ENCODE results near the gene LBHD2.
A peak's percentile ranks its signal among the peaks of the same experiment; 100 is the strongest.
"Not testable (repeated sequence)": the region's sequence is repeated elsewhere in the genome, so short reads cannot be mapped to it uniquely, and the experiment has no call there.

LBHD2 gene

DNA sequence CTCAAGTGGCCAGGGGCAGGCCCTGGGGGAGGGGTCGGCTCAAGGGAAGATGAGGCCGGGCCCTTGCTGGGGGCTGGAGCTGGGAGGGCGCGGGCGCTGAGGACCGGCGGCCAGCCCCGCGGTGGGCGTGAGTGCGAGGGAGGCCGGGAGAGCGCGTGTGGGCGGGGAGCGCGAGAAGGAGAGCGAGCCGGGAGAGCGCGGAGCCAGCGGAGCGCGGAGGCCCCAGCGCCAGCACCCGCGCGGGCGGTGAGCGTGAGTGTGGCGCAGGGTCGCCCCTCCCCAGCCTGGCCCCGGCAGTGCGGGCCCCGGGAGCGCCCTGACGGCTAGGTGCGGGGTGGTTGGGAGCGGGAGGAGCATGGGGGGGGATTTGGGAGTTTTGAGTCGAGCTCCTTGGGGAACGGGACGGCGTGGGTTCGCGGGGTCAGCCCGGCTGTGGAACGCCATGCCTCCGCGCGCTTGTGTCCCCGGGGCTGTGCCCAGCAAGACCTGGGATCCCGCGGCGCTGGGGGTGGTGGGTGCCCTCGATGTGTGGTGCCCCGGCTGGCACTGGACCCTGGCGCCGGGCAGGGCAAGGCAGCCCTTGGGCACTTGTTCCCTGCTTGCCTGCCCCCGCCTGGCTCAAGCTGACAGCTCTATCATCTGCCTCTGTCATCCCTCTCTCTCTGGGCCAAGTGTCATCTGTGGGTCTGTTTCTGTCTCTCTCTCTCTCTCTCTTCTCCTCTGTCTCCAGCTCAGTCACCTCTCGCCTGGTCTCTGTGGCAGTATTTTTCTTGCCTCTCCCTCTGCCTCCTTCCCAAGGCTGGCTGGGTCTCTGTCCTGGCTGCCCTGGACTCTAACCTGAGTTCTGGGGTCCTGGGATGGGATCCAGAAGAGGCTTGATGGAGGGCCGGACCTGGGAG lies at the start of gene LBHD2:
Gene LBHD2 (plus strand): TSS at position 190 of the 899 bp plus-strand sequence. CDS start 1,803 bp downstream, outside the sequence.
- no peak for DNase-seq

DNA sequence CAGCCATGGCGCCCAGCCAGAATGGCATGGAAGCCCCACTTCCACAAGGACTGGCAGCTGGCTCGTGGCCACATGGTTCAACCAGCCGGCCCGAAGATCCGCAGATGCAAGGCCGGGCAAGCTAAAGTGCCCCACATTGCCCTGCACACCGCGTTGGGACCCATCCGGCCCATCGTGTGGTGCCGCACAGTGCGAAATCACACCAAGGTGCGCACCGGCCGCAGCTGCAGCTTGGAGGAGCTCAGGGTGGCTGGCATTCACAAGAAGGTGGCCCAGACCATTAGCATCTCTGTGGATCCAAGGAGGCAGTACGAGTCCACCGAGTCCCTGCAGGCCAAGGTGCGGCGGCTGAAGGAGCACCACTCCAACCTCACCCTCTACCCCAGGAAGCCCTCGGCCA lies 42.5 kb upstream of the LBHD2 start:
- no peak for DNase-seq

DNA sequence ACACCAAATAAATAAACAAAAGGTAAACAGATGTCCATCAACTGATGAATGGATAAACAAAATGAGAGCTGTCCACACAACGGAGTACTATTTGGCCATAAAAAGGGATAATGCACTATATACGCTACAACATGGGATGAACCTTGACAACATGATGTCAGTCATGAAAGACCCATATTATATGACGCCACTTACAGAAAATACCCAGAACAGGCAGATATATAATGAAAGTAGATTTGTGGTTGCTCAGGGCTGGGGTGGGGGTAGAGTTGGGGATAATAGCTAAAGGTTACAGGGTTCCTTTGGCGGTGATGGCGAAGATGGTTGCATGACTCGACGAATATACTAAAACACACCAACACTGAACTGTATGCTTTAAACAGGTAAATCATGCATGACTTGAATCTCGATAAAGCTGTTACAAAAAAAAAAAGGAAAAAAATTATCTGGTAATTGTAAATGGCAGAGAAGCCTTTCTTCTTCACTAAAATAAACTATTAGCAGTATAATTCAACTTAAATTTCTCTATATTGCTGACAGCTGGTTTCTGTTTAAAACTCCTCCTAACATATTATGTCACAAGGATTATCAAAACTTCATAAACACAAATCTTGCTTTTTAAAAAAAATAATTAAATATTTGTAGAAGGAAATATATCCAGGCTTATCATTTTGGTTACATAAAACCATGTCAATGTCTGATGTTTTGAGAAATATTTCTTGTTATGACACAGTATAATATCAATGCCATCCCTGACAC lies 40.6 kb upstream of the LBHD2 start:
- no peak for DNase-seq

- DNase-seq = no peak
Observed at GRCh38 chr14:103045371-103045869, 38.6 kb upstream of the LBHD2 start.

DNA sequence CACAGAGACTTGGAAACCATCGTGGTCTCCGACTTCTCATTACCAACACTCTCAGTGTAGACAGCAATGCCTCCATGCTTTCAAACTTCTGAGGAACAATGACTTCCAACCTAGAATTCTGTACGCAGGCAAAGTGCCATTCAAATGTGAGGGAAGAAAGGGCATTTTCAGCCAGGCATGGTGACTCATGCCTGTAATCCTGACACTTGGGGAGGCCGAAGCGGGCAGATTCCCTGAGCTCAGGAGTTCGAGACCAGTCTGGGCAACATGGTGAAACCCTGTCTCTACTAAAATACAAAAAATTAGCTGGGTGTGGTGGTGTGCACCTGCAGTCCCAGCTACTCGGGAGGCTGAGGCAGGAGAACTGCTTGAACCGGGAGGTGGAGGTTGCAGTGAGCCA lies 36.6 kb upstream of the LBHD2 start:
- DNase-seq = not testable (repeated sequence)

DNA sequence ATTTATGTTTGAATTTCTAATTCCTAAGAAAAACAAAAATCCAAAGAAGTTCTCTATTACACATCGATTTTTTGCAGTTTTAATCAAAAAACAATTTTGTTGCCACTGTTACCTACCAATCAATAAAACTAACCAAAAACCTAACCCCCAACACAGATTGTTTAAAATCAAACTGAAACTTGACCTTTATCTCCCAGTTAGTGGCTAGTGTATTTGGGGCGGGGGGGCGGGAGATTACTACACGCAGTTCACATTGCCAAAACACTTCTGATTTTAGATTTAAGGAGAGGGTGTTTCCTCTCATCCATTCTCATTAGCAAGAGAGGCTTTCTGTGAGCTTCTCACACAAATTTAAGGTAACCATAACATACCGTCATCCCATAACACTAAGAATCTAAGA lies 33.1 kb upstream of the LBHD2 start:
- DNase-seq = no peak

GRCh38 chr14:103052407-103052806 lies 31.6 kb upstream of the LBHD2 start:
- no peak for DNase-seq

DNA sequence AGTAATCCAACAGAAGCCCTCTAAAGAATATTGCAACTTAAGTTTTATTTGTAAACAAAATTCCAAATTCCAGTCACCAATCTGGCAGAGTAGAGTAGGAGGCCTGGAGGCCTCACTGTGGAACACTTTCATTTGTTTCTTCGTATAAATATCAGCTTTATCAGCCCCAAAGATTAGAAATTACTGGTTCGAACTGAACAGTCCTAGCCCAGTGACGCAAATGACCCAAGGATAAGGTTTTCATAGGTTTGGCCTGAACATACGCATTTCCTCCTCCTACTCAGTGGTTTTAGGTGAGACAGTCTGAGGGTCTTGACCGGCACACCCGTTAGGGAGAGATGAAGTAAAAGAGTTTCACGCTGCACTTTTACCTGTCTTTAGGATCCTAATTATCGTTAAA lies 28.3 kb upstream of the LBHD2 start:
- DNase-seq = no peak

DNA sequence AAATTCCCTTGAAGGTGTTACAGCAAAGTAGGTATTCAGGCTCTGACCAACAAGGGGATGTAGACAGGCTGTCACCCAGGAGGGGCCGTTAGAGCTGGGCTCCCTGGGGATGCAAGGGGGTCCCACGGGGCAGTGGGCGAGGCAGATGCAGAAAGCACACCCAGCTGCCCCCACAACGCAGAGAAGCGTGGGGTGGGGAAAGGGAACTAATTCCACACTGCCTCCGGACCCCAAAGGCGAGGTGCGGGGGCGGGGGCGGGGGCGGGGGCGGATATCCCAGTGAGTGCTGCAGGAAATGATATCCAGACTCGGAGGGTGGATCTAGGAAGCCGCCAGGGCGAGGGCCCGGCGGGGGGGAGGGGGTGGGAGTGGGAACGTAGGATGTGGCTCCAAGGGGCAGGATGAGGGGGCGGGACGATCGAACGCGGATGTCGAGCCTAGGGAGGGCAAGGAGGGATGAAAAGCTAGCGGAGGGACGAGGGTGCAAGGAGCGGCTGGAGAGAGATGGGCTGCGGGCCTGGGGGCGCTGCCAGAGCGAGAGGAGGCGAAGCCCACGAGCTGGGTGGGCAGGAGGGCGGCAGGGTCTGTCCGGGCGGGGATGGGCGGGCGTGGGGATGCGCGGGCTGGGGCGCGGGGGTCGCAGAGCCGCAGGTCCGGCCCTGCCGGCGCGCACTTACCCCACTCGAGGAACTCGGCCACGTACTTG lies 27.5 kb upstream of the LBHD2 start:
- no peak for DNase-seq

DNA sequence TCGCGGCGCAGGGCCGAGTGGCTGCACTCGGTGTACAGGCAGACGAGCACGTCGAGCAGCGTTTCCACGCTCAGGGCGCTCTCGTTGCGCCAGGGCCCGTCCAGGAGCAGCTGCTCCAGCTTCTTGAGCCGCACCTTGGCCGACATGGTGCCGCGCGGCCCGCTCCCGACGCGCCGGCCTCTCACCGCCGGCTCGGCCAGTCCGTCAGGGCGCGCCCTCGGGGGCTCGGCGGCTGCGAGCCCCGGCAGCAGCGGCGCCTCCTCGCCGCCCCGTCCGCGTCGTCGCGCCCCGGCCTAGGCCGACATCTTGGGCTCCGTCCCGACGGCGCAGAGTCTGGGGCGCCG lies 27.0 kb upstream of the LBHD2 start:
- no peak for DNase-seq

DNA sequence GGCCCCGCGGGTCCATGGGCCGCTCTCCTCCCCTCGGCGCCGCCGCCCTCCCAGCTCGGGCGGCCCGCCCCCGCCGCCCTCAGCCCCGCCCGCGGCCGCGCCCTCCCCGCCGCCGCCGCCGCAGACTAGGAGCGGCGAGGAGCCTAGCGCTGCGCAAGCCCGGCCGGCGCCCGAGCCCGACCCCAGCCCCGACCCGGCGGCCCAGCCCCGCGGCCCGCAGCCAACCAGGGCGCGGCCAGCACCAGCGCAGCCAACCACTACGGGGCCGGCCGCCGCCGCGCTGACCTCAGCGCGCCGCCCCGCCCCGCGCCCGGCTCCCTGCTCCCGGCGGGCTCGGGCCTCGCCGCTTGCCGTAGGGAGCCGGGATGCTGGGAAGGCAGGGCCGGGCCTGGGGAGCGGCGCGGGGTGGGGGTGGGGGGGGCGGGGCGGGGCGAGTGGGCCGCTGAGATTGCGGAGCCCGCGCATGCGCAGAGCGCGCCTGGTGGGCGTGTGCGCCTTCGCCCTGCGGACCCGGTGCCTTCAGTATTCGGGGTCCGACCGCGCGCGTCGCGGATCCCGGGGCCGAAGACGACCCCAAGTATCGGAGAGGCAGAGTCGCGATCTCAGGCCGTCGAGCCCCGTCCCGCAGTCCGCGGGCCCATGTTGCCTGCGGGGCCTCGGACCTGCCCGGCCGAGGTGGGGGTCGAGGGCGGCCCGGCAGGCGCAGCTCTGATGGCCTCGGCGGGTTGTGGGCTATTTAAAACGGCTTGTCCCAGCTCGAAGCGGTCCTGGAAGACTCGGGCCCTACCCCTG lies 26.4 kb upstream of the LBHD2 start, which contains the start of gene CDC42BPB:
Gene CDC42BPB (minus strand): TSS at position 178 of the 792 bp plus-strand sequence. CDS start 376 bp downstream, outside the sequence.
- peak; percentile 80 for DNase-seq

- DNase-seq = no peak
Observed at GRCh38 chr14:103058164-103059055, 25.6 kb upstream of the LBHD2 start.

DNA sequence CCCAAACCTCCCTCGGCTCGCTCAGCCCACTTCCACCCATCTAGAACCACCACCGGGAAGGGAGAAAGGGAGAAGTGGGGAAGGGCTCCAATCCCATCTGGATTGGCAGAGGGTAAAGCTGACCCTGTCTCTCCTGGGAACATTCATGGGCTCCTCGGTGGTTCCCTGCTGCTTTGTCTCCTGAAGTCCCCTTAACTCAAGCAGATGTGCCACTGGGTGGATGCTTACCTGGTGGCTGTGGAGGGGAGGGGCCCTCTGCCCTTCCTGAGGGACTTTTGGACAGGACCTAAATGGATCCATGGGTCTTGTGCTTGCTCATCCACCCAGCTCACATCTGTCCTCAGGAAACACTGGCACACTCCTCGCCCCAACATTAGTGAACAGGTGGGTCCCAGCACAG lies 24.5 kb upstream of the LBHD2 start:
- DNase-seq = no peak

- DNase-seq = no peak
Observed at GRCh38 chr14:103061482-103061976, 22.5 kb upstream of the LBHD2 start.

GRCh38 chr14:103064436-103064835 lies 19.6 kb upstream of the LBHD2 start:
- DNase-seq = no peak

- no peak for DNase-seq
Observed at GRCh38 chr14:103064978-103065377, 19.0 kb upstream of the LBHD2 start.

DNA sequence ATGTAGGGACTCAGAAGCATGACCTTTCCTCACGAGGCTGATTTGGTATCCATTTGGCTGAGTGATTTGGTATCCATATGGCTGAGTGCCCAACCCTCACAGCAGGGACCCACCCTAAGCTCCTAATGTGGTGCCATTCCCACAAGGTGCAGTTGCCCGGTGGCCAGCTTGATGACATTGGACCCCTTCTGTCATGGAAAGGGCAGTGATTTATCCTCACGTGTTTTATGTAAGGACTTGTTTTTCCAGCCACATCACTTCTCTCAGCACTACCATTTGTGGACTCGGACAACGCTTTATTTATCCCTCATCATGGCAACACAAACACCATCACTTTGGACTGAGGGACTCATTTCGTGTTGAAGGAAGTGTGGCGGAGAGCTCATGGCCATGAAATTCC lies 18.1 kb upstream of the LBHD2 start:
- DNase-seq = no peak

- no peak for DNase-seq
Observed at GRCh38 chr14:103066399-103066798, 17.6 kb upstream of the LBHD2 start.

DNA sequence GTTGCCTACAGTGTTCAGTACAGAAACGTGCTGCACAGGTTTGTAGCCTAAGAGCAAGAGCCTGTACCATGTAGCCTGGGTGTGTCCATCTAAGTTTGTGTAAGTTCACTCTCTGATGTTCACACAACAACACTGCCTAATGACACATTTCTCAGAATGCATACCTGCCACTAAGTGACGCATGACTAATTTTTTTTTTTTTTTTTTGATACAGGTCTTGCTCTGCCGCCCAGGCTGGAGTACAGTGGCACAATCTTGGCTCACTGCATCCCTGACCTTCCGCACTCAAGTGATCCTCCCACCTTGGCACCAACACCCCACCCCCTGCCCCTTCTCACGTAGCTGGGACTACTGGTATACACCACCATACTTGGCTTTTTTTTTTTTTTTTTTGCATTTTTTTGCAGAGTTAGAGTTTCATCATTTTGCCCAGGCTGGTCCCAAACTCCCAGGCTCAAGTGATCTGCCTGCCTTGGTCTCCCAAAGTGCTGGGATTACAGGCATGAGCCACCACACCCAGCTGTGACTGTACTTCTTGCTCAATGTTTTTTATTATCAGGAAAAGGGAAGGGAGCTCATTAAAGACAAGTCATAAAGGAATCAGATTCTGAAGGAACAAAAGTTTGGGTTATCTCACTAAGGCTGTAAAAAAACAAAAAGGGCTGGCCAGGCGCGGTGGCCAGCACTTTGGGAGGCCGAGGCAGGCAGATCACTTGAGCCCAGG lies 16.6 kb upstream of the LBHD2 start:
- DNase-seq = no peak

DNA sequence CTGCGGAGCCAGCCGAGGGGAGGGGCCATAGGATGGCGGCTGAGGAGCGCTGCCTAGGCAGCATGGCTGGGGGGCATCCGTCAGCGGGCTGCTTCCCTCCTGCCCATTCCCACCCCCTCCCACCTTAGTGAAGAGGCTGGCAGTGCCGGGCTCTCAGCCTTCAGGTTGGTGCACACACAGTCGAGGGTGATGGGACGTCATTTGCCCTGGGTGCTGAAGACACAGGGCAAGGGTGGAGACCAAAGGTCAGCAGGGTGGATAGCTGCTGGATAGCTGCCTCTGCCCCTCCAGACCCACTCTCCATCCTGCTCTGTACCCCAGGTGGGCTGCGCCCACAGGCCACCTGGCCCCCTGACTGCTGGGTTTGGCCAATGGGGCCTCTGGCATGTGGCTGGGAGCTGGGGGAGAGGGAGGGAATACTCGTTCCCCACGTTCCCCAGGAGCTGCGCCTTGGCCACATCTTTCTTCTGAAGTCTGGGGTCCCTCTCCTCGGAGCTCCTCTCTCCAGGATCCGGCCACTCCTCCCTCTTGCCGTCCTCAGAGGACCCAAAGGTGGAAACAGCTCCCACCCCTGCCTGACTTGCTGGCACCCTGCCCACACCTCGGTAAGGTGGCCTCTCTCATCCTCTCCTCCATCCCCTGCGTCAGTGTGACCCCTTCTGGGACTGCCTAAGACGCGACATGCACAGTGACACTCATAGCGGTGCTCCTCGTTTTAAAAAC lies 15.5 kb upstream of the LBHD2 start:
- DNase-seq = no peak

Data from activated CD4-positive, alpha-beta T cell treated with anti-CD3 and anti-CD28 coated beads, Interleukin-2, Interleukin-6, amounts not matched to agents 100 ng/mL and 50 ng/mL, durations not matched to agents 16 hours and 8 hours (primary cell).